ENCODE measurements around the gene OR2D3. TPM values are rescaled to one million over a fixed set of nuclear protein-coding genes. Genes with fewer than 3 reads are reported as not detected.

Gene OR2D3
- polyA plus RNA-seq, 1 of the 3 experiments (the other 2 are of a cell fraction), result not detected

GRCh38 chr11:6889835-6890234 is 31.0 kb upstream of the OR2D3 start:
- Histone ChIP-seq H3K36me3 (replicated peaks in 1 of 2; ENCODE audit: control insufficient read depth in 1 of 2, insufficient read depth in 2 of 2, low read length in 1 of 2) (no peaks in the 10 kb centered on the region), H3K4me3 (ENCODE audit: low read depth in 2 of 2, low read length in 1 of 2) (no peak overlapping the region), H3K9me2 (no peaks in the 10 kb centered on the region), H3K4me1 (ENCODE audit: control insufficient read depth in 1 of 2, insufficient read depth in 2 of 2, low read depth in 1 of 2, low read length in 1 of 2) (no peaks in the 10 kb centered on the region), H3K9me3 (no peaks in the 10 kb centered on the region), H3K4me2 (no peak overlapping the region), H3F3A (replicated peaks; ENCODE audit: insufficient read depth) (no peaks in the 10 kb centered on the region), H3K27ac (ENCODE audit: low read depth in 2 of 2, low read length in 1 of 2) (no peak overlapping the region), H2AFZ (ENCODE audit: low read depth) (no peak overlapping the region), H3K9ac (no peak overlapping the region), H3K27me3 (ENCODE audit: insufficient read depth) (no peaks in the 10 kb centered on the region), H4K20me1 (ENCODE audit: insufficient read depth) (no peaks in the 10 kb centered on the region), H3K79me2 (ENCODE audit: insufficient read depth) (no peaks in the 10 kb centered on the region)
- CTCF ChIA-PET, result interaction anchor here (1.5 kb wide), 1 partner anchor 77 kb away, joined by 5 read pairs; no protein-coding TSS in a partner anchor
- TF ChIP-seq SIN3A (IDR thresholded peaks at IDR 0.05; ENCODE audit: borderline replicate concordance, low read depth, low read length) (no peak), RCOR1 (IDR thresholded peaks at IDR 0.05; ENCODE audit: low read length) (no peak), POLR2AphosphoS5 (IDR thresholded peaks at IDR 0.05; ENCODE audit: low read depth, low read length) (no peak)
- 3% methylated on average over 1 of the region's 1 CpG for WGBS (ENCODE audit: low lambda C conversion rate)
- DNase-seq, result no peak
- POLR2A ChIA-PET, result no interaction called here

GRCh38 chr11:6892400-6892799 is 28.4 kb upstream of the OR2D3 start, which contains the start of gene OR2D2:
OR2D2 (minus strand) TSS chr11:6892500; CDS start chr11:6892500, 0 bp downstream.
- Histone ChIP-seq H3K79me2 (ENCODE audit: insufficient read depth) (no peaks in the 10 kb centered on the region), H4K20me1 (ENCODE audit: insufficient read depth) (no peaks in the 10 kb centered on the region), H3F3A (replicated peaks; ENCODE audit: insufficient read depth) (no peaks in the 10 kb centered on the region), H3K9ac (no peak within 1 kb of the TSS), H3K36me3 (replicated peaks in 1 of 2; ENCODE audit: control insufficient read depth in 1 of 2, insufficient read depth in 2 of 2, low read length in 1 of 2) (no peaks in the 10 kb centered on the region), H3K4me2 (no peak within 1 kb of the TSS), H3K9me3 (no peaks in the 10 kb centered on the region), H2AFZ (ENCODE audit: low read depth) (no peak within 1 kb of the TSS), H3K4me1 (ENCODE audit: control insufficient read depth in 1 of 2, insufficient read depth in 2 of 2, low read depth in 1 of 2, low read length in 1 of 2) (no peaks in the 10 kb centered on the region), H3K9me2 (no peaks in the 10 kb centered on the region), H3K27me3 (ENCODE audit: insufficient read depth) (no peaks in the 10 kb centered on the region), H3K4me3 (ENCODE audit: low read depth in 2 of 2, low read length in 1 of 2) (no peak within 1 kb of the TSS), H3K27ac (ENCODE audit: low read depth in 2 of 2, low read length in 1 of 2) (no peak within 1 kb of the TSS)
- ChIA-PET POLR2A (no interaction called here), CTCF (no interaction called here)
- DNase-seq, result no peak
- TF ChIP-seq SMC3 (IDR thresholded peaks at IDR 0.05; ENCODE audit: low read depth, low read length), result no peak
- TF ChIP-seq GABPA (IDR thresholded peaks at IDR 0.05; ENCODE audit: low read depth), result no peak
- TF ChIP-seq SIN3A (IDR thresholded peaks at IDR 0.05; ENCODE audit: borderline replicate concordance, low read depth, low read length), result no peak
- no peak for TF ChIP-seq NRF1 (IDR thresholded peaks at IDR 0.05; ENCODE audit: low read depth, low read length)
- TF ChIP-seq RFX5 (IDR thresholded peaks at IDR 0.05; ENCODE audit: low read length), result no peak
- TF ChIP-seq RXRA (IDR thresholded peaks at IDR 0.05; ENCODE audit: borderline replicate concordance, low read depth), result no peak
- no peak for TF ChIP-seq REST (IDR thresholded peaks at IDR 0.05; ENCODE audit: low read depth, low read length)
- TF ChIP-seq YY1 (IDR thresholded peaks at IDR 0.05; ENCODE audit: low read depth), result no peak
- no peak for TF ChIP-seq RCOR1 (IDR thresholded peaks at IDR 0.05; ENCODE audit: low read length)
- WGBS (ENCODE audit: low lambda C conversion rate), result 0% methylated on average over 2 of the region's 2 CpGs
